NK-92 treated with Interleukin-12 subunit alpha and Interleukin-12 subunit beta, amount 100 ng/mL, for 24 hours (cell line): ENCODE data around the gene MYDGF.
A peak's percentile ranks its signal among the peaks of the same experiment; 100 is the strongest.

Source experiments
- DNase-seq: peaks from one replicate; lab custom pipeline; 2025; lab: John Stamatoyannopoulos, UW

The MYDGF gene

DNA sequence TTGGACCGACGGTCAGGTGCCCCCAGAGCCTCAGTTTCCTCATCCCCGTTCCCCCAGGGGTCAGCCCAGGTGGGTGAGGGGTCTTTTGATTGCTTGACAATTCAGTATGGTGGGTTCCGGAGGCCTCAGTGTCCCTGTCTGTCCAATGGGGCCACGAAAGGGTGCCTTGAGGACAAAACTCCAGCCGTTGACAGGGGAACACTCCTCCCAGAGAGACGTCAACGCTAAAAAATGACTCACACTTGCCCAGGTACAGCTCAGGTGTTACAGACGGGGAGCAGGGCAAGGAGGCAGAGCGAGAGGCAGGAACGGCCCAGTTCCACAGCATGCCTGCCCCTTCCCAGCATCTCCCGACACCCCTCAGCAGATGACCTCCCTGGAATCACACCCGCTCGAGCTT lies 29.0 kb downstream of the MYDGF start:
- no peak for DNase-seq

GRCh38 chr19:4640247-4641000 lies 29.7 kb downstream of the MYDGF start:
- no peak for DNase-seq

DNA sequence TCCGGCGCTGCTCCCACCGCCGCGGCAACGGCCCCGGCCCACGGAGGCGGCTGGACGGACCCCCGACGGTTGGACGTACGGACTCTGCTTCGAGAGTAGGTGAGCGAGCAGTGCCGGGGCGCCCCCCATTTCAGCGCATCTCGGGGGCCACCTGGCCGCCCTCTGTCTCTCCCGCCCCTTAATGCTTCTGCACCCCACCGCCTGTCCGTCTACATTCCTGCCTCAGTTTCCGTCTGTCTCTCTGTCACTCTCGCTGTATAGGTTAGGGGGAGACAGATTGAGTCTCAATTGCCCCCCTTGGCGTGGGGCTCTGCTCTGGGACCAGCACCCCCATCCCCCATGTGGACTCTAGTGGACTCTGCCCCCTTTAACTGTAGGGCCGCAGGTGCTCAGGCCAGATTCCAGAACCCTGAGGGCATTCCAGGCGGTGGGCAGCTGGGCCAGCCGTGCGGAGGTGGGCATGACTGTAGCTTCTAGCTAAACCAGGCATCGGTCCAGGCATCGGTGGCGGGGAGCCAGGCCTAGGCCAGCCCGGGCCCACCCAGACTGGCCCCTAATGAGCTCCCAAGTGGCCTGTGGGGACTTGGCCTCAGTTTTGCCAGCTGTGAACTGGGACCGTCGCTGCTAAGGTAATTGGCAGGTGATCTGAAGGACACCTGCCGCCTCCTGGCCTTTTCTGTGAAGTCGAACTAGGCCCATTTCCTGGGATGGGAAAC lies 30.5 kb downstream of the MYDGF start:
- no peak for DNase-seq

DNA sequence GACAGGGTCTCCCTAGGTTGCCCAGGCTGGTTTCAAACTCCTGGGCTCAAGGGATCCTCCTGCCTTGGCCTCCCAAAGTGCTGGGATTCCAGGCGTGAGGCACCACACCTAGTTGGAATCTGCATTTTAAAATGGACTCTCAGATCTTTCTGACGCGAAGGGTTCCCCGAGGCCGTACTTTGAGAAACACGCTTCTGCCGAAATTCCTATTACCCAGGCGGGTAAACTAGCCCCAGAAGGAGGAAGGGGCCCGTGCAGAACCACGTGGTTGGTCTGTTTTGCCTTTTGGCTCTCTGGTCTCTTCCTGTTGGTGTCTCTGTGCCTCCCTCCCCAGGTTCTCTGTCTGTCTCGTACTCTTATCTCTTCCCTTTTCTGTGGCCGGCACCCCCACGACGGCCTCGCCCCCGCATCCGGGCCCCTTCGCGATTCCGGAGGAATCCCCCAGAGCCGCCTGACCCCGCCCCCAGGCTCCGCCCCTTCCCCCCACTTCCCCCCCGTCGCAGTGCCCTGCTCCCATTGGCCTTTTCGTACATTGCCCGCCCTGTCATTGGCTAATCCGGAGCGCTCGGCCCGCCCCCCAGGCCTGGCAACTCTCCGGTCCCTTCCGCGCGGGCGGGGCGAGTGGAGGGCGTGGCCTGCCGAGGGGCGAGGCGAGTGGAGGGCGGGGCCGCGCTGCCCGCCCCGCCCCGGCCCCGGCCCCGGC lies 31.2 kb downstream of the MYDGF start, which contains the start of gene TNFAIP8L1:
Gene TNFAIP8L1, plus strand, starts transcription at position 689 of the 703 bp plus-strand sequence. CDS start 12,354 bp downstream, outside the sequence.
- peak; percentile 98 for DNase-seq

- DNase-seq, result no peak
These were observed 31.8 kb downstream of the MYDGF start for GRCh38 chr19:4638317-4638716.

GRCh38 chr19:4636761-4637160 lies 33.4 kb downstream of the MYDGF start:
- no peak for DNase-seq

- peak; percentile 55 for DNase-seq
These were observed 33.9 kb downstream of the MYDGF start for GRCh38 chr19:4636151-4636717.

GRCh38 chr19:4635754-4636116 lies 34.4 kb downstream of the MYDGF start:
- no peak for DNase-seq

- DNase-seq, result peak; percentile 37
These were observed 36.8 kb downstream of the MYDGF start for GRCh38 chr19:4633140-4633967.

GRCh38 chr19:4624733-4625362 lies 45.3 kb downstream of the MYDGF start:
- DNase-seq, result no peak

- no peak for DNase-seq
These were observed 45.8 kb downstream of the MYDGF start for GRCh38 chr19:4624301-4624700.

DNA sequence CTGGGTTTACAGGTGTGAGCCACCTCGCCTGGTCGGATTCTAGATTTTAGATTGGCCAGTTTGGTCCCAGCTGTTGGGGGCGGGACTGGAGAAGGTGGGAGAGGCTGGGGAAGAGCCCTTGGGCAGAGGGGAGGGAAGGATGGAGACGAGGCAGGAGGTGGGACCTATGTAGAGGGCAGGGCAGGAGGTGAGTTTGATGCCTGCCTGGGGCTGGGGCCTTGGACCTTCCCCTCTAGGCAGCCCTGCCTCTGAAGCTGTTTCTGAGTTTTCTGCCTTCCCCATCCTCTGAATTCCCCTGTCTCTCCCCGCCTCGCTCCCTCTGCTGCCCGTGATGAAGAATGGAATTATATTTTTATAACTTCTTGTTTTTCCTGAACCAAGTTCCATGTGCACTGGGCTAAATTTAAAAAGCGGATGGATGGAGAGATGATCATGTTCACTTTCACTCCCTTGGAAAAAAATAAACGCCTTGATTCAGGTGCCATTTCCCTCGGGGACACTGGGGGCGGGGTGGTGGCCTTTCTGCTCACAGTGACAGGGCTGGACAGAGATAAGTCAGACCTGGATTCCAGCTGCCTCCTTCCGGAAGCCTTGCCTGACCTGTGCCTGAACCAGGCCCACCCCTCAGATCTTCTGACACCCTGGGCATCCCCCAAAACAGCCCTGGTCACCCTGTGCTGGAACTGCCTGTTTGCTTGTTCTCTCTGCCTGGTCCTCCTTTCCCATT lies 47.3 kb downstream of the MYDGF start:
- no peak for DNase-seq

GRCh38 chr19:4620675-4621074 lies 49.5 kb downstream of the MYDGF start:
- no peak for DNase-seq

DNA sequence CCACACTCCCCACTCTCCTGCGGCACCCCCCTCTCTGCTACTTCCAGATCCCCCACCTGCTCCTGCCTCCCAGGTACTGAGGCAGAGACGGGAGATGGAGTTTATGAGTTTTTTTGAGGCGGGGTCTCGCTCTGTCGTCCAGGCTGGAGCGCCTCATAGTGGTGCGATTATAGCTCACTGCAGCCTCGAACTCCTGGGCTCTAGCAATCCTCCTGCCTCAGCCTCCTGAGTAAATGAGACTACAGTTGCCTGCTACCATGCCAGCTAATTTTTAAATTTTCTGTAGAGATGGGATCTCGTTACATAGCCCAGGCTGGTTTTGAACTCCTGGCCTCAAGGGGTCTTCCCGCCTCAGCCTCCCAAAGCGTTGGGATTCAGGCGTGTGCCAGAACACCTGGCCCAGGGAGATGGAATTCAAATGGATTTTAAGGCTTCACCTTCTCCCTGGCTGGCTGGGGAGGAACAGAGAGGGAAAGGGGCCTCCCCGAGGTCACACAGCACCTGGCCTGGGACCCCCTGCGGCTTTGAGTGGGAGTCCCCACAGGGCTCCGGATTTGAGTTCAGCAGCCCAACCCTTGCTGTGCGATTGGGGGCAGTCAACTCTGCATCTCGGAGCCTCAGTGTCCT lies 50.4 kb downstream of the MYDGF start:
- DNase-seq, result no peak

- DNase-seq, result no peak
These were observed 52.1 kb downstream of the MYDGF start for GRCh38 chr19:4618019-4618418.

- no peak for DNase-seq
These were observed 56.8 kb downstream of the MYDGF start for GRCh38 chr19:4613254-4613751.

- no peak for DNase-seq
These were observed 60.1 kb downstream of the MYDGF start for GRCh38 chr19:4609878-4610511.
